CD14-positive monocyte (primary cell): ENCODE measurements around the gene XYLT1. TPM values are rescaled to one million over a fixed set of nuclear protein-coding genes. Genes with fewer than 3 reads are reported as not detected.

Experiments used
- DNase-seq, 3 donors: peaks; one replicate each; pipeline ENCODE4 v3.0.0-alpha.2; 2011 to 2022
- H2AFZ ChIP-seq: 2 replicates; pipeline ENCODE4 v1.6.0; 2012; ENCODE audit warnings: mild to moderate bottlenecking, low read depth, low read length, inconsistent platforms; ENCODE audit not compliant: insufficient read depth, poor library complexity, severe bottlenecking
- H3K27ac ChIP-seq, 2 donors: 1 replicate in 1 of 2; 2 replicates in 1 of 2; pipeline ENCODE4 v1.5.1; 2012 to 2013; ENCODE audit warnings: low read length in 2 of 2, control low read depth in 1 of 2, inconsistent platforms in 1 of 2, low read depth in 1 of 2, mild to moderate bottlenecking in 1 of 2
- H3K27me3 ChIP-seq, 2 donors: one replicate each; pipeline versions ENCODE4 v1.6.0 to v1.6.1; 2011 to 2013; ENCODE audit warnings: low read length in 2 of 2; ENCODE audit not compliant: control insufficient read depth in 2 of 2, insufficient read depth in 2 of 2
- H3K36me3 ChIP-seq, 2 donors: replicated peaks in 1 of 2; 1 replicate in 1 of 2; 2 replicates in 1 of 2; pipeline versions ENCODE4 v1.5.1 to v1.6.1; 2012 to 2013; ENCODE audit warnings: low read length in 2 of 2, control low read depth in 1 of 2, inconsistent platforms in 1 of 2, mild to moderate bottlenecking in 1 of 2; ENCODE audit not compliant: insufficient read depth in 2 of 2, control insufficient read depth in 1 of 2
- H3K4me1 ChIP-seq, 2 donors: 1 replicate in 1 of 2; 2 replicates in 1 of 2; pipeline versions ENCODE4 v1.5.1 to v1.6.1; 2012 to 2013; ENCODE audit warnings: low read length in 2 of 2, control low read depth in 1 of 2, inconsistent platforms in 1 of 2, mild to moderate bottlenecking in 1 of 2, moderate library complexity in 1 of 2; ENCODE audit not compliant: insufficient read depth in 2 of 2, control insufficient read depth in 1 of 2
- H3K4me2 ChIP-seq: replicated peaks from 2 replicates; pipeline ENCODE3; 2012; ENCODE audit warnings: low read length, moderate library complexity, mild to moderate bottlenecking; ENCODE audit not compliant: poor library complexity, severe bottlenecking; ENCODE audit errors: extremely low read depth
- H3K4me3 ChIP-seq, 3 experiments: fragments of 200-600 bp in 1 of 3; sonication (generic) in 1 of 3; replicated peaks in 1 of 3; 1 replicate in 2 of 3; 2 replicates in 1 of 3; pipeline ENCODE4 v1.5.1; 2011 to 2013; ENCODE audit warnings: low read length in 3 of 3, mild to moderate bottlenecking in 3 of 3, control low read depth in 2 of 3, low read depth in 2 of 3, inconsistent platforms in 1 of 3, moderate library complexity in 1 of 3
- H3K79me2 ChIP-seq: 2 replicates; pipeline ENCODE4 v1.6.0; 2012; ENCODE audit warnings: mild to moderate bottlenecking, control low read depth, inconsistent platforms, low read length, moderate library complexity; ENCODE audit not compliant: insufficient read depth
- H3K9ac ChIP-seq: 2 replicates; pipeline ENCODE4 v1.6.0; 2017; ENCODE audit warnings: low read length, mild to moderate bottlenecking; ENCODE audit not compliant: insufficient read depth, poor library complexity, severe bottlenecking
- H3K9me3 ChIP-seq, 2 donors: replicated peaks in 1 of 2; 1 replicate in 1 of 2; 2 replicates in 1 of 2; pipeline versions ENCODE4 v1.5.1 to v1.6.1; 2012 to 2013; ENCODE audit warnings: low read length in 2 of 2, control low read depth in 1 of 2; ENCODE audit not compliant: control insufficient read depth in 1 of 2, insufficient read depth in 1 of 2
- H4K20me1 ChIP-seq: 2 replicates; pipeline ENCODE4 v1.6.0; 2012; ENCODE audit warnings: mild to moderate bottlenecking, low read length, control low read depth, moderate library complexity; ENCODE audit not compliant: insufficient read depth
- H3K27ac Mint-ChIP-seq, 7 donors: one replicate each; pipeline ENCODE4 v1.8.0; 2020; ENCODE audit warnings: mild to moderate bottlenecking in 7 of 7, mixed read lengths in 7 of 7, moderate library complexity in 6 of 7, inconsistent platforms in 2 of 7
- H3K27me3 Mint-ChIP-seq, 3 donors: one replicate each; pipeline ENCODE4 v1.8.0; 2021 to 2022; ENCODE audit warnings: low read depth in 3 of 3, mild to moderate bottlenecking in 3 of 3, mixed read lengths in 3 of 3, moderate library complexity in 3 of 3, inconsistent platforms in 1 of 3
- H3K36me3 Mint-ChIP-seq, 2 donors: one replicate each; pipeline ENCODE4 v1.8.0; 2020; ENCODE audit warnings: mixed read lengths in 2 of 2, inconsistent platforms in 1 of 2, mild to moderate bottlenecking in 1 of 2
- H3K4me1 Mint-ChIP-seq: one replicate; pipeline ENCODE4 v1.8.0; 2020; ENCODE audit warnings: mild to moderate bottlenecking, mixed read lengths
- H3K4me3 Mint-ChIP-seq, 2 donors: one replicate each; pipeline ENCODE4 v1.8.0; 2020; ENCODE audit warnings: mild to moderate bottlenecking in 2 of 2, mixed read lengths in 2 of 2, moderate library complexity in 1 of 2
- H3K9me3 Mint-ChIP-seq, 7 donors: one replicate each; pipeline ENCODE4 v1.8.0; 2020 to 2022; ENCODE audit warnings: mixed read lengths in 7 of 7, mild to moderate bottlenecking in 6 of 7, moderate library complexity in 6 of 7, inconsistent platforms in 2 of 7
- CTCF ChIP-seq: fragments of 200-600 bp; IDR thresholded peaks from one replicate; pipeline ENCODE4 v1.8.0; 2022; ENCODE audit warnings: antibody characterized with exemption, mild to moderate bottlenecking
- WGBS: methylation state at CpG from one replicate; pipeline ENCODE4 v1.1.5; 2013; ENCODE audit warnings: missing lambda C conversion rate; ENCODE audit not compliant: insufficient coverage; 5-methylcytosine and 5-hydroxymethylcytosine counted together
- intact Hi-C, 2 donors: fragments of 100-400 bp; cut with micrococcal nuclease; formaldehyde crosslinking; loops; one replicate each; pipeline versions ENCODE4 v1.15.0 to v1.15.1; 2023
- polyA plus RNA-seq, 3 donors: library from polyadenylated mRNA; depleted of rRNA in 1 of 3; unstranded in 2 of 3; stranded (reverse) in 1 of 3; fragments of 300-500 nt in 2 of 3; fragments of >200 nt in 1 of 3; fragmentation: Illumina TruSeq in 2 of 3; gene quantifications; 1 replicate in 2 of 3; 2 replicates in 1 of 3; pipeline ENCODE4 v1.2.3, GENCODE V29; 2012 to 2021

XYLT1 gene
- polyA plus RNA-seq, 3 donors = 0.51 to 9.4 (median 1.6) TPM

GRCh38 chr16:17246974-17247732, 223.6 kb downstream of the XYLT1 start:
- peaks cover 83% of the 10 kb centered on the region for H4K20me1 ChIP-seq
- no peak overlapping the region for H3K4me2 ChIP-seq
- no peak overlapping the region for H3K4me3 Mint-ChIP-seq
- H3K36me3 ChIP-seq = peaks cover 2 to 6% of the 10 kb centered on the region in 2 donors
- no peak overlapping the region for H3K27ac ChIP-seq
- H3K79me2 ChIP-seq = peaks cover 56% of the 10 kb centered on the region
- H2AFZ ChIP-seq = no peak overlapping the region
- DNase-seq = no peak
- 97% methylated on average over 6 of the region's 10 CpGs for WGBS
- no peaks in the 10 kb centered on the region for H3K4me1 ChIP-seq
- H3K27me3 Mint-ChIP-seq = no peaks in the 10 kb centered on the region
- H3K27me3 ChIP-seq = no peaks in the 10 kb centered on the region
- H3K36me3 Mint-ChIP-seq = peaks cover 32 to 57% of the 10 kb centered on the region in 2 donors
- H3K4me3 ChIP-seq = no peak overlapping the region
- peak overlapping the region in 1 of 7 donors; percentile 26 for H3K27ac Mint-ChIP-seq
- TF ChIP-seq CTCF = no peak
- no peak overlapping the region for H3K9ac ChIP-seq
- intact Hi-C loops = no loop called here
- H3K4me1 Mint-ChIP-seq = peaks cover 26% of the 10 kb centered on the region
- H3K9me3 ChIP-seq = no peaks in the 10 kb centered on the region
- H3K9me3 Mint-ChIP-seq = no peaks in the 10 kb centered on the region

- H3K27ac ChIP-seq = no peak overlapping the region
- DNase-seq = no peak
- peaks cover 24% of the 10 kb centered on the region for H3K4me1 Mint-ChIP-seq
- peaks cover 2 to 6% of the 10 kb centered on the region in 2 donors for H3K36me3 ChIP-seq
- H3K36me3 Mint-ChIP-seq = peaks cover 38 to 58% of the 10 kb centered on the region in 2 donors
- H3K4me3 ChIP-seq = no peak overlapping the region
- peaks cover 53% of the 10 kb centered on the region for H3K79me2 ChIP-seq
- H3K4me1 ChIP-seq = no peaks in the 10 kb centered on the region
- H3K27me3 ChIP-seq = no peaks in the 10 kb centered on the region
- H4K20me1 ChIP-seq = peaks cover 81% of the 10 kb centered on the region
- no peak overlapping the region for H3K4me2 ChIP-seq
- peak overlapping the region in 1 of 7 donors; percentile 26 for H3K27ac Mint-ChIP-seq
- H3K9ac ChIP-seq = no peak overlapping the region
- no peak overlapping the region for H2AFZ ChIP-seq
- H3K4me3 Mint-ChIP-seq = no peak overlapping the region
- H3K9me3 ChIP-seq = no peaks in the 10 kb centered on the region
- no peaks in the 10 kb centered on the region for H3K27me3 Mint-ChIP-seq
- intact Hi-C loops = no loop called here
- TF ChIP-seq CTCF = no peak
- 73% methylated on average over 7 of the region's 8 CpGs for WGBS
- peaks cover 0 to 3% (median 0%) of the 10 kb centered on the region in 7 donors for H3K9me3 Mint-ChIP-seq
These were observed 224.4 kb downstream of the XYLT1 start for GRCh38 chr16:17246268-17246885.
